Pancreas (tissue), 10 donors: ENCODE results near the gene REEP3. TPM values are rescaled to one million over a fixed set of nuclear protein-coding genes. Genes with fewer than 3 reads are reported as not detected.

Experiments used
- ATAC-seq, 4 donors: fragments of 200-7000 bp; cut with Tn5 transposase; one replicate each; pipeline versions ENCODE4 v1.8.0 to v1.9.1; 2020; ENCODE audit warnings: mild to moderate bottlenecking in 4 of 4, moderate library complexity in 4 of 4
- DNase-seq, 6 donors: peaks; one replicate each; pipeline ENCODE4 v3.0.0-alpha.2; 2020
- FAIRE-seq: peaks from 2 replicates; lab custom pipeline; 2012; peaks lifted over from hg19 to GRCh38; lab: Jason Lieb, UNC
- H3K27ac ChIP-seq, 4 donors: fragments of 200-600 bp; sonication (generic); 1 replicate in 3 of 4; 2 replicates in 1 of 4; pipeline versions ENCODE4 v1.5.0 to v1.8.0; 2020
- H3K27me3 ChIP-seq, 4 donors: fragments of 200-600 bp; one replicate each; pipeline ENCODE4 v1.8.0; 2021
- H3K36me3 ChIP-seq, 3 donors: fragments of 200-600 bp; sonication (generic) in 1 of 3; one replicate each; pipeline versions ENCODE4 v1.5.0 to v1.8.0; 2020 to 2021
- H3K4me1 ChIP-seq, 3 donors: fragments of 200-600 bp; one replicate each; pipeline ENCODE4 v1.8.0; 2021
- H3K4me3 ChIP-seq, 4 donors: fragments of 200-600 bp; sonication (generic) in 2 of 4; one replicate each; pipeline versions ENCODE4 v1.5.0 to v1.8.0; 2020 to 2021
- H3K9me3 ChIP-seq, 4 donors: fragments of 200-600 bp; one replicate each; pipeline ENCODE4 v1.8.0; 2021
- CTCF ChIP-seq, 4 donors: fragments of 200-600 bp; sonication (generic) in 3 of 4; IDR thresholded peaks; one replicate each; pipeline versions ENCODE4 v1.5.0 to v1.8.0; 2021; ENCODE audit warnings: antibody characterized with exemption in 4 of 4
- WGBS, 2 donors: extraction: QIAGEN DNeasy Blood & Tissue Kit; methylation state at CpG; one replicate each; pipeline ENCODE4 v1.1.7; 2013; 5-methylcytosine and 5-hydroxymethylcytosine counted together
- intact Hi-C, 3 donors: fragments of 100-400 bp; cut with DNase I; formaldehyde crosslinking; loops; one replicate each; pipeline versions ENCODE4 v1.11.1 to v1.14.2; 2022
- polyA plus RNA-seq, 2 donors: library from polyadenylated mRNA; stranded (reverse); fragments of 200-250 nt; gene quantifications; one replicate each; pipeline ENCODE4 v1.2.3, GENCODE V29; 2013
- total RNA-seq, 6 donors: library from RNA; stranded (reverse); fragmentation: NEBNext Ultra II Directional in 4 of 6; extraction: Animal tissue kit (Norgen Biotek cat#: 25700) in 4 of 6; gene quantifications; one replicate each; pipeline versions ENCODE4 v1.2.1 to v1.2.4, GENCODE V29; 2021 to 2023
- donor health status: healthy with polysubstance abuse.
- donor health status: DM: no; HTN: no; CAD: no; lungs with moderate emphysema.
- donor health status: DM: no; HTN: no; CAD: no.
- donor health status: control.
- donor health status: control.
- donor health status: Bipolar disorder and iron deficiency.
- donor health status: DM: yes; HTN: yes; CAD: no.
- donor health status: DM: no; HTN: no; CAD: no.
- donor health status: DM: no; HTN: no; CAD: no.
- donor health status: DM: yes; HTN: yes; CAD: no.

REEP3 gene
- total and polyA plus RNA-seq, 8 donors: 2.7 to 21.3 (median 9.4) TPM

- peak; percentile 66 to 89 (median 77) for ATAC-seq
- intact Hi-C loops: loop anchor here in 1 of 3 donors (5.0 to 10.0 kb wide), 3 partner anchors 88 to 455 kb away; partner anchors contain the start of gene REEP3
- H3K9me3 ChIP-seq: no peaks in the 10 kb centered on the region
- H3K27me3 ChIP-seq: no peaks in the 10 kb centered on the region
- H3K4me3 ChIP-seq: peak overlapping the region; percentile 29 to 63 (median 56)
- peak overlapping the region; percentile 97 to 98 (median 98) for H3K27ac ChIP-seq
- H3K4me1 ChIP-seq: peaks cover 3 to 8% (median 8%) of the 10 kb centered on the region in 3 donors
- peak; percentile 90 to 96 (median 94) for DNase-seq
- WGBS, 2 donors: 0% methylated on average over 24 of the region's 24 CpGs
- peak; percentile 44 to 61 (median 56) for TF ChIP-seq CTCF (IDR thresholded peaks at IDR 0.05)
- FAIRE-seq: peak; percentile 84
- H3K36me3 ChIP-seq: no peaks in the 10 kb centered on the region
Observed at GRCh38 chr10:63629363-63630084, 108.3 kb downstream of the REEP3 start.

GRCh38 chr10:63630085-63630930 lies 109.1 kb downstream of the REEP3 start:
- DNase-seq: peak; percentile 91 to 95 (median 93)
- peak overlapping the region; percentile 97 to 98 (median 98) for H3K27ac ChIP-seq
- H3K36me3 ChIP-seq: no peaks in the 10 kb centered on the region
- H3K4me3 ChIP-seq: peak overlapping the region; percentile 29 to 63 (median 56)
- H3K9me3 ChIP-seq: no peaks in the 10 kb centered on the region
- peak; percentile 76 to 84 (median 81) for ATAC-seq
- intact Hi-C loops: loop anchor here in 1 of 3 donors (5.0 to 10.0 kb wide), 2 partner anchors 87 to 456 kb away; no protein-coding TSS in a partner anchor
- TF ChIP-seq CTCF (IDR thresholded peaks at IDR 0.05): no peak
- peaks cover 3 to 8% (median 8%) of the 10 kb centered on the region in 3 donors for H3K4me1 ChIP-seq
- WGBS, 2 donors: 1% methylated on average over 50 to 68 of the region's 70 CpGs
- no peaks in the 10 kb centered on the region for H3K27me3 ChIP-seq
- FAIRE-seq: no peak

- intact Hi-C loops: loop anchor here in 1 of 3 donors (5.0 to 10.0 kb wide), 2 partner anchors 86 to 456 kb away; no protein-coding TSS in a partner anchor
- no peak for TF ChIP-seq CTCF (IDR thresholded peaks at IDR 0.05)
- no peaks in the 10 kb centered on the region for H3K36me3 ChIP-seq
- ATAC-seq: no peak
- DNase-seq: no peak
- peak overlapping the region; percentile 11 to 63 (median 56) for H3K4me3 ChIP-seq
- WGBS, 2 donors: 24 to 25% methylated on average over 19 of the region's 19 CpGs
- peak overlapping the region; percentile 97 to 98 (median 98) for H3K27ac ChIP-seq
- no peaks in the 10 kb centered on the region for H3K27me3 ChIP-seq
- H3K9me3 ChIP-seq: no peaks in the 10 kb centered on the region
- FAIRE-seq: no peak
- peaks cover 3 to 8% (median 8%) of the 10 kb centered on the region in 3 donors for H3K4me1 ChIP-seq
Observed at GRCh38 chr10:63630931-63631680, 109.9 kb downstream of the REEP3 start.

- Histone ChIP-seq H3K9me3 (no peaks in the 10 kb centered on the region), H3K36me3 (no peaks in the 10 kb centered on the region), H3K4me1 (peaks cover 3 to 8% (median 8%) of the 10 kb centered on the region in 3 donors), H3K4me3 (no peak overlapping the region), H3K27ac (no peak overlapping the region), H3K27me3 (no peaks in the 10 kb centered on the region)
- 52 to 55% methylated on average over 3 of the region's 3 CpGs for WGBS, 2 donors
- DNase-seq (no peak), ATAC-seq (no peak), FAIRE-seq (no peak)
- intact Hi-C loops: loop anchor here in 1 of 3 donors (5.0 to 10.0 kb wide), 2 partner anchors 85 to 457 kb away; no protein-coding TSS in a partner anchor
- TF ChIP-seq CTCF (IDR thresholded peaks at IDR 0.05): no peak
Observed at GRCh38 chr10:63631991-63632390, 110.8 kb downstream of the REEP3 start.
